K562 (cell line): ENCODE data around the gene HJV. TPM values are rescaled to one million over a fixed set of nuclear protein-coding genes. Genes with fewer than 3 reads are reported as not detected.

ENCODE experiments used
- BCOR ChIP-seq: fragments of 450-650 bp; IDR thresholded peaks from 2 replicates; pipeline ENCODE4 v1.6.1; 2016
- CCAR2 ChIP-seq: fragments of 200-400 bp; formaldehyde crosslinking; IDR thresholded peaks from 2 replicates; pipeline ENCODE4 v1.6.1; 2017; ENCODE audit warnings: mild to moderate bottlenecking, low read depth, low read length
- ELF4 ChIP-seq: fragments of 450-650 bp; formaldehyde crosslinking; IDR thresholded peaks from 2 replicates; pipeline ENCODE4 v1.4.0; 2022; ENCODE audit warnings: missing genetic modification characterization
- MCM5 ChIP-seq: fragments of 450-650 bp; IDR thresholded peaks from 2 replicates; pipeline ENCODE4 v1.6.1; 2016; ENCODE audit warnings: low read depth
- NFIC ChIP-seq: fragments of 450-650 bp; IDR thresholded peaks from 2 replicates; pipeline ENCODE4 v1.6.1; 2017; ENCODE audit warnings: mild to moderate bottlenecking, inconsistent platforms
- PTBP1 ChIP-seq: fragments of 200-400 bp; formaldehyde crosslinking; IDR thresholded peaks from 2 replicates; pipeline ENCODE4 v1.6.1; 2017; ENCODE audit warnings: low read depth, low read length
- SMARCC2 ChIP-seq: fragments of 450-650 bp; IDR thresholded peaks from 2 replicates; pipeline ENCODE4 v1.6.1; 2017; ENCODE audit warnings: antibody characterized with exemption, moderate library complexity, mild to moderate bottlenecking, low read depth
- SMARCE1 ChIP-seq: fragments of 450-650 bp; IDR thresholded peaks from 2 replicates; pipeline ENCODE4 v1.7.1; 2016; ENCODE audit warnings: mild to moderate bottlenecking
- SNIP1 ChIP-seq: fragments of 450-650 bp; IDR thresholded peaks from 2 replicates; pipeline ENCODE4 v1.7.1; 2017; ENCODE audit warnings: low read depth, mild to moderate bottlenecking
- ZNF282 ChIP-seq: sonication (generic); formaldehyde crosslinking; IDR thresholded peaks from 2 replicates; pipeline ENCODE4 v1.8.1; 2023; ENCODE audit warnings: missing genetic modification reagents
- polyA plus RNA-seq, 8 experiments: library from polyadenylated mRNA; depleted of rRNA in 4 of 8; stranded (reverse) in 5 of 8; unstranded in 3 of 8; fragments of >200 nt; fragmentation: Nextera tagmentation in 2 of 8; fragmentation: Illumina TruSeq in 1 of 8; extraction: Ambion mirVana in 2 of 8; extraction: Trizol in 1 of 8; gene quantifications; 2 replicates each; pipeline versions ENCODE4 v1.2.1 to v1.2.3, GENCODE V29; 2011 to 2014; ENCODE audit warnings: inconsistent platforms in 1 of 8, missing spikeins in 1 of 8
- total RNA-seq, 7 experiments: library from RNA; depleted of rRNA in 6 of 7; stranded (reverse); fragments of >200 nt in 6 of 7; fragmentation: Illumina TruSeq in 2 of 7; extraction: Trizol in 2 of 7; gene quantifications; 2 replicates each; pipeline versions ENCODE4 v1.2.1 to v1.2.3, GENCODE V29; 2011 to 2021; ENCODE audit warnings: low replicate concordance in 1 of 7
- TF ChIP-seq, protein P1 (sequence below), 2 experiments: IDR thresholded peaks in 1 of 2; conservative IDR thresholded peaks in 1 of 2; 2 replicates each; pipeline ENCODE4 v1.6.1; 2016; ENCODE audit warnings: low read depth in 2 of 2, mild to moderate bottlenecking in 1 of 2, missing compliant biosample characterization in 1 of 2, missing genetic modification characterization in 1 of 2, moderate library complexity in 1 of 2
- TF ChIP-seq, protein P2 (sequence below): fragments of 250-450 bp; sonication (Bioruptor Pico); IDR thresholded peaks from 2 replicates; pipeline ENCODE4 v1.5.0; 2020; ENCODE audit warnings: mild to moderate bottlenecking, borderline replicate concordance
- TF ChIP-seq, protein P3 (sequence below): sonication (generic); formaldehyde crosslinking; IDR thresholded peaks from 2 replicates; pipeline ENCODE4 v1.9.0; 2022; ENCODE audit warnings: mild to moderate bottlenecking, missing genetic modification reagents
- TF ChIP-seq, protein P4 (sequence below), 2 experiments: fragments of 150-350 bp in 1 of 2; IDR thresholded peaks; 2 replicates each; pipeline ENCODE4 v1.6.1; 2012 to 2016; ENCODE audit warnings: low read depth in 2 of 2, low read length in 2 of 2, mild to moderate bottlenecking in 1 of 2, moderate library complexity in 1 of 2
- TF ChIP-seq, protein P5 (sequence below): fragments of 250-450 bp; sonication (Bioruptor Pico); IDR thresholded peaks from 2 replicates; pipeline ENCODE4 v1.4.0; 2020

HJV gene
- total and polyA plus RNA-seq, 9 of the 15 experiments (the other 6 are each of a cell fraction or from before 2014, with no cell fraction given) = 1.0 to 6.6 (median 2.4) TPM

DNA sequence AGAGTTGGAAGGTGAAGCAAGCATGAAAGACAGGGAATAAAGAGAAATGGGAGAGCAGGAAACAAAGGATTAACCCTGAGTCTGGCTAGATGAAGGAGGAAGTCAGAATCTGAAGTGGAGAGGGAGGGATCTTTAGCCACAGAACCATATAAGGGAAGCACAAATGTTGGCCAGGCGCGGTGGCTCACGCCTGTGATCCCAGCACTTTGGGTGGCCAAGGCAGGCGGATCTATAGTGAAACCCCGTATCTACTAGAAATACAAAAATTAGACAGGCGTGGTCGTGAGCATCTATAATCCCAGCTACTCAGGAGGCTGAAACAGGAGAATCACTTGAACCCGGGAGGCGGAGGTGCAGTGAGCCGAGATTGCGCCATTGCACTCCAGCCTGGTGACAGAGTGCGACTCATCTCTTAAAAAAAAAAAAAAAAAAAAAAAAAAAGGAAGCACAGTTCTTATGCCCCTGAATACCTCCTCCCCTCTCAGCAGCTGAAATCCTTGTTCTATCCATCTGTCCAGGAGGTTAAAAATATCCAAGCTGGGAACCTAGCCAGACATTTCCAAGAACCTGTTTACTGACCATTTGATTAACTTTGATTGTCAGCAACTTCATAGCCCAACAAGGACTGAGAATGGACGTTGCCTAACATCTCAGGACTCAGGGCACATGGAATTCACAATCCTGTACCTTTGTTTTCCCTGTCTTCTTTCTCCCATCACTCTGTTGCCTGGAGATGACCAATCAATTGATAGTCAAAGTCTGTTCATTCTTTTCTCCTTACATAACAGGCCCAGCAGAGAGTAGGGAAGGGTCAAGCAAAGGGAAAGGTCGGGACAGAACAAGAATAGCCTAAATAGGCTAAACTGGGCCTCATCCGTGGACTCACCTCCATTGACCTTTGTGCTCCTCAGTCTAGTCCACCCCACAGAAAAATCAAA is 35.8 kb downstream of the HJV start (continued):
- TF ChIP-seq, protein P1, sequence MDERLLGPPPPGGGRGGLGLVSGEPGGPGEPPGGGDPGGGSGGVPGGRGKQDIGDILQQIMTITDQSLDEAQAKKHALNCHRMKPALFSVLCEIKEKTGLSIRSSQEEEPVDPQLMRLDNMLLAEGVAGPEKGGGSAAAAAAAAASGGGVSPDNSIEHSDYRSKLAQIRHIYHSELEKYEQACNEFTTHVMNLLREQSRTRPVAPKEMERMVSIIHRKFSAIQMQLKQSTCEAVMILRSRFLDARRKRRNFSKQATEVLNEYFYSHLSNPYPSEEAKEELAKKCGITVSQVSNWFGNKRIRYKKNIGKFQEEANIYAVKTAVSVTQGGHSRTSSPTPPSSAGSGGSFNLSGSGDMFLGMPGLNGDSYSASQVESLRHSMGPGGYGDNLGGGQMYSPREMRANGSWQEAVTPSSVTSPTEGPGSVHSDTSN (CRISPR knock-in tag; IDR thresholded peaks at IDR 0.05; ENCODE audit: low read depth) = no peak
- TF ChIP-seq, protein P1 (tag; conservative IDR thresholded peaks at IDR 0.05; ENCODE audit: low read depth) = 0 out of 2 replicates have a peak, but pooled peaks have one; percentile 33
- TF ChIP-seq ELF4 (CRISPR knock-in tag) (peak; percentile 86), BCOR (0 out of 2 replicates have a peak, but pooled peaks have one; percentile 4), MCM5 (no peak), SNIP1 (no peak), NFIC (peak; percentile 52; the same call in 1 of the 2 replicates), PTBP1 (no peak), CCAR2 (no peak), SMARCC2 (no peak), SMARCE1 (peak; percentile 47; the same call in 1 of the 2 replicates), ZNF282 (CRISPR knock-in tag) (no peak)
- TF ChIP-seq, protein P2, sequence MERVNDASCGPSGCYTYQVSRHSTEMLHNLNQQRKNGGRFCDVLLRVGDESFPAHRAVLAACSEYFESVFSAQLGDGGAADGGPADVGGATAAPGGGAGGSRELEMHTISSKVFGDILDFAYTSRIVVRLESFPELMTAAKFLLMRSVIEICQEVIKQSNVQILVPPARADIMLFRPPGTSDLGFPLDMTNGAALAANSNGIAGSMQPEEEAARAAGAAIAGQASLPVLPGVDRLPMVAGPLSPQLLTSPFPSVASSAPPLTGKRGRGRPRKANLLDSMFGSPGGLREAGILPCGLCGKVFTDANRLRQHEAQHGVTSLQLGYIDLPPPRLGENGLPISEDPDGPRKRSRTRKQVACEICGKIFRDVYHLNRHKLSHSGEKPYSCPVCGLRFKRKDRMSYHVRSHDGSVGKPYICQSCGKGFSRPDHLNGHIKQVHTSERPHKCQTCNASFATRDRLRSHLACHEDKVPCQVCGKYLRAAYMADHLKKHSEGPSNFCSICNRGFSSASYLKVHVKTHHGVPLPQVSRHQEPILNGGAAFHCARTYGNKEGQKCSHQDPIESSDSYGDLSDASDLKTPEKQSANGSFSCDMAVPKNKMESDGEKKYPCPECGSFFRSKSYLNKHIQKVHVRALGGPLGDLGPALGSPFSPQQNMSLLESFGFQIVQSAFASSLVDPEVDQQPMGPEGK (CRISPR knock-in tag) = no peak
- TF ChIP-seq, protein P3, sequence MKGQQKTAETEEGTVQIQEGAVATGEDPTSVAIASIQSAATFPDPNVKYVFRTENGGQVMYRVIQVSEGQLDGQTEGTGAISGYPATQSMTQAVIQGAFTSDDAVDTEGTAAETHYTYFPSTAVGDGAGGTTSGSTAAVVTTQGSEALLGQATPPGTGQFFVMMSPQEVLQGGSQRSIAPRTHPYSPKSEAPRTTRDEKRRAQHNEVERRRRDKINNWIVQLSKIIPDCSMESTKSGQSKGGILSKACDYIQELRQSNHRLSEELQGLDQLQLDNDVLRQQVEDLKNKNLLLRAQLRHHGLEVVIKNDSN = no peak
- TF ChIP-seq, protein P4, sequence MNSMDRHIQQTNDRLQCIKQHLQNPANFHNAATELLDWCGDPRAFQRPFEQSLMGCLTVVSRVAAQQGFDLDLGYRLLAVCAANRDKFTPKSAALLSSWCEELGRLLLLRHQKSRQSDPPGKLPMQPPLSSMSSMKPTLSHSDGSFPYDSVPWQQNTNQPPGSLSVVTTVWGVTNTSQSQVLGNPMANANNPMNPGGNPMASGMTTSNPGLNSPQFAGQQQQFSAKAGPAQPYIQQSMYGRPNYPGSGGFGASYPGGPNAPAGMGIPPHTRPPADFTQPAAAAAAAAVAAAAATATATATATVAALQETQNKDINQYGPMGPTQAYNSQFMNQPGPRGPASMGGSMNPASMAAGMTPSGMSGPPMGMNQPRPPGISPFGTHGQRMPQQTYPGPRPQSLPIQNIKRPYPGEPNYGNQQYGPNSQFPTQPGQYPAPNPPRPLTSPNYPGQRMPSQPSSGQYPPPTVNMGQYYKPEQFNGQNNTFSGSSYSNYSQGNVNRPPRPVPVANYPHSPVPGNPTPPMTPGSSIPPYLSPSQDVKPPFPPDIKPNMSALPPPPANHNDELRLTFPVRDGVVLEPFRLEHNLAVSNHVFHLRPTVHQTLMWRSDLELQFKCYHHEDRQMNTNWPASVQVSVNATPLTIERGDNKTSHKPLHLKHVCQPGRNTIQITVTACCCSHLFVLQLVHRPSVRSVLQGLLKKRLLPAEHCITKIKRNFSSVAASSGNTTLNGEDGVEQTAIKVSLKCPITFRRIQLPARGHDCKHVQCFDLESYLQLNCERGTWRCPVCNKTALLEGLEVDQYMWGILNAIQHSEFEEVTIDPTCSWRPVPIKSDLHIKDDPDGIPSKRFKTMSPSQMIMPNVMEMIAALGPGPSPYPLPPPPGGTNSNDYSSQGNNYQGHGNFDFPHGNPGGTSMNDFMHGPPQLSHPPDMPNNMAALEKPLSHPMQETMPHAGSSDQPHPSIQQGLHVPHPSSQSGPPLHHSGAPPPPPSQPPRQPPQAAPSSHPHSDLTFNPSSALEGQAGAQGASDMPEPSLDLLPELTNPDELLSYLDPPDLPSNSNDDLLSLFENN (IDR thresholded peaks at IDR 0.05; ENCODE audit: low read depth in 2 of 2, low read length in 2 of 2) = no peak
- TF ChIP-seq, protein P5, sequence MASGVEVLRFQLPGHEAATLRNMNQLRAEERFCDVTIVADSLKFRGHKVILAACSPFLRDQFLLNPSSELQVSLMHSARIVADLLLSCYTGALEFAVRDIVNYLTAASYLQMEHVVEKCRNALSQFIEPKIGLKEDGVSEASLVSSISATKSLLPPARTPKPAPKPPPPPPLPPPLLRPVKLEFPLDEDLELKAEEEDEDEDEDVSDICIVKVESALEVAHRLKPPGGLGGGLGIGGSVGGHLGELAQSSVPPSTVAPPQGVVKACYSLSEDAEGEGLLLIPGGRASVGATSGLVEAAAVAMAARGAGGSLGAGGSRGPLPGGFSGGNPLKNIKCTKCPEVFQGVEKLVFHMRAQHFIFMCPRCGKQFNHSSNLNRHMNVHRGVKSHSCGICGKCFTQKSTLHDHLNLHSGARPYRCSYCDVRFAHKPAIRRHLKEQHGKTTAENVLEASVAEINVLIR (CRISPR knock-in tag) = no peak
